GM21381 (cell line): ENCODE data around the gene STS.
"Not testable (repeated sequence)": the region's sequence is repeated elsewhere in the genome, so short reads cannot be mapped to it uniquely, and the experiment has no call there.

Experiments
- ATAC-seq: cut with Tn5 transposase; IDR thresholded peaks from one replicate; pipeline ENCODE4 v1.9.1; 2021; ENCODE audit warnings: mild to moderate bottlenecking, moderate library complexity; ENCODE audit not compliant: unreplicated experiment

Gene STS

DNA sequence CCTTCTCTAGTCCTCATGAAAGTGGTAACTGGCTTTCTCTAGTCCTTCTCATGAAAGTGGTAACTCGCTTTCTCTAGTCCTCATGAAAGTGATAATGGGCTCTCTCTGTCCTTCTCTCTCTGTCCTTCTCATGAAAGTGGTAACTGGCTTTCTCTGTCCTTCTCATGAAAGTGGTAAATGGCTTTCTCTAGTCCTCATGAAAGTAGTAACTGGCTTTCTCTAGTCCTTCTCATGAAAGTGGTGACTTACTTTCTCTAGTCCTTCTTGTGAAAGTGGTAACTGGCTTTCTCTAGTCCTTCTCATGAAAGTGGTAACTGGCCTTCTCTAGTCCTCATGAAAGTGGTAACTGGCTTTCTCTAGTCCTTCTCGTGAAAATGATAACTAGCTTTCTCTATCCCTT is 31.3 kb downstream of the STS start:
- not testable (repeated sequence) for ATAC-seq

DNA sequence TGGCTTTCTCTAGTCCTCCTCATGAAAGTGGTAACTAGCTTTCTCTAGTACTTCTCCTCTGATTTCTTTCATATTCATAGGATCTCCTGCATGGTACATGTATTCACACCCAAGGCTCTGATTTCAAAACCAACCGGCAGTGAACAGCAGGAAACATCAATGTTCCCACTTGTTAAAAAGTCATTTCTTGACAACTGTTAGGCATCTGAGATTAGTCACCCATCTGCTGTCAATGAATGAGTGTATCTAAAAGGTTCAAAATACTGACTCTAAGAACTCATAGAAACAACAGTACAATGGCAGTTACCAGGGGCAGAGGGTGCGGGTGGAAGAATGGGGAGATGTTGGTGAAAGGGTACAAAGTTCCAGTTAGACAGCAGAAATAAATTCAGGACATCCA is 31.9 kb downstream of the STS start:
- ATAC-seq = no peak

DNA sequence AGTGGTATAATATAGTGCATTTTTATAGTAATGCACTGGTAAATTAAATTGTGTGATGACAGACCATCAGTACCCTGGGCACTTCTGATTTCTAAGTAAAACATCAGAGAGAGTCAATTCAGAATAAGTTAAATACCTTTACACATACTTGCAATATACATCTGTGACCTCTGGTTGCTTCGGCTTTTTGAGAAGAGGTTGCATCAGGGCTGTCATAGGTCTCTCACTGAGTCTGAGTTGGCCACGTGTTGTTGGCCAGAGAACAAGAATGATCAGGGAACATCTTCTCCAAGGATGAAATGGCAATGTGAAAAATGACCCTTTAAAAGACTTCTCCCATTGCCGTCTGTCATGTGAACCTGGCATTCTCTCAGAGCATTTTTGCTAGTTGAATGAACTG is 37.3 kb downstream of the STS start:
- no peak for ATAC-seq

DNA sequence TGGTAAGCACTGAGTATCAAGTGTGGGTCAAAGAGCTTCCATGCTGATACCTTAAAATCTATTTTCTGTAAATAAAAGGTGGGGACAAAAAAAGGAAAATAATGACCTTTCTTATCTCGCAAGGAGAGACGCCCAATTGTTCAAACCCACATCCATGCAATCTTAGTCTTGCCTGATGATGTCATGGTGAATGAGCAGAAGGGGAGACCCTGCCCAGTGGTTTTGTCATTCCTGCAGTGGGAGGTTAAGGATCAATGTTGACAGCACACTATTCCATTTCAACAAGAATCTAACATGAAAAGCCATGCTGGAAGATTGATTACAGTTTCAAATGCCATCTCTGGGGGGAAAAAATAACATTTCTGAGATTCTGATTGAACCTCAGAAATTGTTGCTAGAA is 41.2 kb downstream of the STS start:
- no peak for ATAC-seq

DNA sequence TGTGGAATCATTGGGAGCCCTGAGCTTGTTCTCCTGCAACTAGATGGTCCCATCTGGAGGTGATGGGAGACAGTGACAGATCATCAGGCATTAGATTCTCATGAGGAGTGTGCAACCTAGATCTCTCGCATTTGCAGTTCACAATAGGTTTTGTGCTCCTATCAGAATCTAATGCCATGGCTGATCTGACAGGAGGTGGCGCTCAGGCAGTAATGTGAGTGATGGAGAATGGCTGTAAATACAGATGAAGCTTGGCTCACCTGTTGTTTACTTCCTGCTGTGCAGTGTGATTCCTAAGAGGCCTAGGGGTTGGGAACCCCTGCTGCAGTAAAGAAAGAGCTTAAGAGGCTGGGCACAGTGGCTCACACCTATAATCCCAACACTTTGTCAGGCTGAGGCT is 42.6 kb downstream of the STS start:
- ATAC-seq = no peak

DNA sequence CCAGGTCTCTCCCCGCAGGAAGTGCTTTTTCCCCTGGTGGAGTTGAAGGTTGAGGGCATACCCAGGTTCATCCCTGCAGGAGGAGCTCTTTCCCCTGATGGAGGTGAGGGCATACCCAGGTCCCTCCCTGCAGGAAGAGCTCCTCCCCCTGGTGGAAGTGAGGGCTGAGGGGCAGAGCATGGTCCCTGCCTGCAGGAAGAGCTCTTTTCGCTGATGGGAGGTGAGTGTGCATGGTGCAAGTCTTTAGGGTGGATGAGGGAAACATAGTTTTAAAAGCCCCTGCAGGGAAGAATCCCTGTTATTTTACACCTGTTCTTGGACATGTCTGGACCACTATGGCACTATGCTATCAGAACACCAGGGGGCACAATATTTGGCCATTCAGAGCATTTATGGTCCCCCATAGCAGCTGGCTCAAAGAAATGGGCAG is 44.2 kb downstream of the STS start:
- ATAC-seq = no peak

DNA sequence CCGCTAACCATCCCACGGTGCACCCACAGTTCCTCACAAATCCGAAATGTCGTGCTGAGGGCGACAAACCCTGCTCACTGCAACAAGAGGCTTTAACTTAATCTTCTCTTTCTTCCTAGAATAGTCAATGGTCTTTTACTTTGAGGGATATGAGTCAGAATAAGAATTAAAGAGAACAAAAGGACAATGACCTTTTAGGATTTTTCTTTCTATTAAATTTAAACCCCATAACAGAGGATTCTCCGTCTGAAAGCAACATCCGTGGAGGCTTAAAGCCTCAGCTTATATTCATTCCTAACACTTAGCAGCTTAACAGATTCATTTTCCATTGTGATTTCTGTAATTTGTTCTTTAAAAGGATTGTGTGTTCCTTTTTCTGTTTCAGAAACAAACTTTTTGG is 45.4 kb downstream of the STS start:
- no peak for ATAC-seq

DNA sequence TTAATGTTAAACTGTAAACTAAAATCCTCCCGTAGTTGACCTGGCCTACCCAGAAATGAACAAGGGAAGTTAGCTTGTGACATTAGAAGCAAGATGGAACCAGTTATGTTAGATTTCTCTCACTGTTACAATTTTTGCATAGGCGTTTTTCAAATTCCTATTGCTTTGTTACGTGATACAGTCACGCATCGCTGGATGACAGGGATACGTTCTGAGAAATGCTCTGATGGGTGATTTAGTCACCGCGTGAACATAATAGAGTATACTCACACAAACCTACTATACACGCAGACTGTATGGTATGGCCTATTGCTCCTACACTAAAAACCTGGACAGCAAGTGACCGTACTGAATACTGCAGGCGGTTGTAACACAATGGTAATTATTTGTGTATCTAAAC is 47.1 kb downstream of the STS start:
- ATAC-seq = no peak
